ENCODE data around the gene LMAN2.

The LMAN2 gene

GRCh38 chr5:177351392-177352329 lies at the start of gene LMAN2:
Gene LMAN2, minus strand, starts transcription at chr5:177351668. Its CDS starts 21 bp downstream, at chr5:177351647.
- DNase-seq (ENCODE audit: low read depth) = peak; percentile 87

- DNase-seq (ENCODE audit: low read depth) = no peak
Measured at GRCh38 chr5:177399997-177400868, 48.8 kb upstream of the LMAN2 start, which contains the start of gene PFN3. Gene PFN3, minus strand, starts transcription at chr5:177400661. Its CDS starts 85 bp downstream, at chr5:177400576.

- no peak for DNase-seq (ENCODE audit: low read depth)
Measured at GRCh38 chr5:177397875-177398390, 46.5 kb upstream of the LMAN2 start.

GRCh38 chr5:177396807-177397206 lies 45.3 kb upstream of the LMAN2 start:
- no peak for DNase-seq (ENCODE audit: low read depth)

- DNase-seq (ENCODE audit: low read depth) = no peak
Measured at GRCh38 chr5:177396078-177396477, 44.6 kb upstream of the LMAN2 start.

- DNase-seq (ENCODE audit: low read depth) = no peak
Measured at GRCh38 chr5:177393990-177394389, 42.5 kb upstream of the LMAN2 start.

GRCh38 chr5:177393206-177393765 lies 41.8 kb upstream of the LMAN2 start:
- DNase-seq (ENCODE audit: low read depth) = no peak

- no peak for DNase-seq (ENCODE audit: low read depth)
Measured at GRCh38 chr5:177392765-177393164, 41.3 kb upstream of the LMAN2 start.

GRCh38 chr5:177390363-177391300 lies 39.2 kb upstream of the LMAN2 start:
- DNase-seq (ENCODE audit: low read depth) = peak; percentile 72

GRCh38 chr5:177389241-177390169 lies 38.0 kb upstream of the LMAN2 start:
- DNase-seq (ENCODE audit: low read depth) = peak; percentile 70

- no peak for DNase-seq (ENCODE audit: low read depth)
Measured at GRCh38 chr5:177388521-177389052, 37.1 kb upstream of the LMAN2 start.

GRCh38 chr5:177387405-177387804 lies 35.9 kb upstream of the LMAN2 start:
- no peak for DNase-seq (ENCODE audit: low read depth)

- DNase-seq (ENCODE audit: low read depth) = no peak
Measured at GRCh38 chr5:177386542-177386941, 35.1 kb upstream of the LMAN2 start.

- DNase-seq (ENCODE audit: low read depth) = no peak
Measured at GRCh38 chr5:177385720-177386119, 34.3 kb upstream of the LMAN2 start.

- DNase-seq (ENCODE audit: low read depth) = no peak
Measured at GRCh38 chr5:177384134-177384533, 32.7 kb upstream of the LMAN2 start, which contains the start of gene SLC34A1. Gene SLC34A1, plus strand, starts transcription at chr5:177384434. Its CDS starts 1,308 bp downstream, at chr5:177385742.

GRCh38 chr5:177383181-177383580 lies 31.7 kb upstream of the LMAN2 start:
- DNase-seq (ENCODE audit: low read depth) = no peak

GRCh38 chr5:177382423-177383029 lies 31.1 kb upstream of the LMAN2 start:
- DNase-seq (ENCODE audit: low read depth) = no peak

- no peak for DNase-seq (ENCODE audit: low read depth)
Measured at GRCh38 chr5:177380805-177381126, 29.3 kb upstream of the LMAN2 start.

Measured in T-helper 22 cell (primary cell).